SH-SY5Y (cell line): Measurements from ENCODE around the gene CNP.

Experiments used
- GATA2 ChIP-seq: IDR thresholded peaks from 2 replicates; pipeline ENCODE4 v1.6.1; 2011; ENCODE audit warnings: mild to moderate bottlenecking, low read depth, low read length
- GATA3 ChIP-seq: IDR thresholded peaks from 2 replicates; pipeline ENCODE4 v1.6.1; 2011; ENCODE audit warnings: low read depth, mild to moderate bottlenecking, low read length, moderate library complexity

GRCh38 chr17:41919840-41920579 is 46.6 kb upstream of the CNP start:
- no peak for TF ChIP-seq GATA3
- no peak for TF ChIP-seq GATA2
